Lung (tissue), 12 donors: ENCODE results near the gene KRTAP10-5. TPM values are rescaled to one million over a fixed set of nuclear protein-coding genes. Genes with fewer than 3 reads are reported as not detected.
"Not testable (repeated sequence)": the region's sequence is repeated elsewhere in the genome, so short reads cannot be mapped to it uniquely, and the experiment has no call there.

ENCODE experiments used
- ATAC-seq: fragments of 200-7000 bp; cut with Tn5 transposase; one replicate; pipeline ENCODE4 v1.9.1; 2020; ENCODE audit warnings: moderate number of reproducible peaks; ENCODE audit not compliant: insufficient read depth, low FRiP score
- DNase-seq, 3 donors: peaks; one replicate each; pipeline ENCODE4 v3.0.0-alpha.2; 2013 to 2017
- H3K27ac ChIP-seq, 2 donors: one replicate each; pipeline ENCODE4 v1.5.1; 2013; ENCODE audit warnings: mild to moderate bottlenecking in 2 of 2, moderate library complexity in 2 of 2, control low read depth in 1 of 2, inconsistent platforms in 1 of 2, low read depth in 1 of 2, low read length in 1 of 2
- H3K27me3 ChIP-seq, 3 donors: one replicate each; pipeline ENCODE4 v1.5.1; 2013; ENCODE audit warnings: low read length in 2 of 3; ENCODE audit not compliant: control insufficient read depth in 3 of 3, insufficient read depth in 3 of 3
- H3K36me3 ChIP-seq, 4 donors: one replicate each; pipeline ENCODE4 v1.5.1; 2013; ENCODE audit warnings: low read length in 4 of 4, mild to moderate bottlenecking in 1 of 4, moderate library complexity in 1 of 4; ENCODE audit not compliant: control insufficient read depth in 4 of 4, insufficient read depth in 4 of 4
- H3K4me1 ChIP-seq, 5 donors: one replicate each; pipeline ENCODE4 v1.5.1; 2013; ENCODE audit warnings: low read length in 5 of 5, mild to moderate bottlenecking in 2 of 5, moderate library complexity in 1 of 5; ENCODE audit not compliant: control insufficient read depth in 5 of 5, insufficient read depth in 5 of 5
- H3K4me3 ChIP-seq: one replicate; pipeline ENCODE4 v1.5.1; 2013; ENCODE audit warnings: mild to moderate bottlenecking, control low read depth, moderate library complexity
- H3K9ac ChIP-seq, 2 donors: one replicate each; pipeline ENCODE4 v1.5.1; 2013; ENCODE audit warnings: low read length in 2 of 2, control low read depth in 1 of 2; ENCODE audit not compliant: insufficient read depth in 1 of 2
- H3K9me3 ChIP-seq, 4 donors: one replicate each; pipeline ENCODE4 v1.5.1; 2013; ENCODE audit warnings: low read length in 3 of 4, mild to moderate bottlenecking in 1 of 4, moderate library complexity in 1 of 4; ENCODE audit not compliant: control insufficient read depth in 4 of 4, insufficient read depth in 3 of 4
- CTCF ChIP-seq: IDR thresholded peaks from 2 replicates; pipeline ENCODE4 v1.5.1; 2012; ENCODE audit warnings: mild to moderate bottlenecking; ENCODE audit errors: control extremely low read depth, extremely low read depth
- WGBS, 2 donors: extraction: QIAGEN DNeasy Blood & Tissue Kit; methylation state at CpG; one replicate each; pipeline ENCODE4 v1.1.7; 2013; 5-methylcytosine and 5-hydroxymethylcytosine counted together
- polyA plus RNA-seq, 2 donors: library from polyadenylated mRNA; stranded (reverse); fragments of 200-250 nt; gene quantifications; one replicate each; pipeline ENCODE4 v1.2.1, GENCODE V29; 2013
- total RNA-seq, 2 donors: library from RNA; depleted of rRNA in 1 of 2; stranded (reverse); fragments of >200 nt in 1 of 2; gene quantifications; one replicate each; pipeline ENCODE4 v1.2.1, GENCODE V29; 2014 to 2021
- donor health status: control.
- donor health status: control.
- donor health status: Bipolar disorder and iron deficiency.
- donor health status: healthy.
- donor health status: DM: yes; HTN: yes; CAD: no.

KRTAP10-5 gene
- total and polyA plus RNA-seq, 4 donors: not detected

DNA sequence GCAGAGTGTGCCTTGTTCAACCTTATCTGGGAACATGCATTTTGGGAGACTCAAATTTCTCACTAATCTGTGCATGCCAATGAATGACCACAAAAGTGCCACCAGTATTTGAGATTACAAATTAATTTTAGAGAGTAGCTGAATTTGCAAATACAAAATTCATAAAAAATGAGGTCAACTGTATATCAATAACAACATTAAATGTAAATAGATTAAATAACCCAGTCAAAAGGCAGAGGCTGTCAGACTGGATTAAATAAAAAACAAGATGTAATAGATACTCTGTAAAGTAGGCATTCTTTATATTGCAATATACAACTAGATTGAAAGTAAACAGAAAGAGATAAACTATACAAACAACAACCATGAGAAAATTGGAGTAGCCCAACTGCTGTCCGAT, 16.3 kb downstream of the KRTAP10-5 start:
- DNase-seq (no peak), ATAC-seq (no peak)
- Histone ChIP-seq H3K4me3 (no peak overlapping the region), H3K9ac (no peak overlapping the region), H3K4me1 (no peaks in the 10 kb centered on the region), H3K27ac (no peak overlapping the region), H3K36me3 (no peaks in the 10 kb centered on the region), H3K27me3 (no peaks in the 10 kb centered on the region), H3K9me3 (peaks cover 0 to 5% (median 0%) of the 10 kb centered on the region in 4 donors)
- TF ChIP-seq CTCF: no peak
- 94 to 96% methylated on average over 1 of the region's 1 CpG for WGBS, 2 donors

GRCh38 chr21:44558695-44559094, 21.7 kb downstream of the KRTAP10-5 start, which contains the start of gene KRTAP10-3:
Gene KRTAP10-3, minus strand, starts transcription at chr21:44558795. Its CDS starts 80 bp downstream, at chr21:44558715.
- Histone ChIP-seq H3K4me1 (no peaks in the 10 kb centered on the region), H3K36me3 (no peaks in the 10 kb centered on the region), H3K27ac (no peak within 1 kb of the TSS), H3K9ac (no peak within 1 kb of the TSS), H3K9me3 (no peaks in the 10 kb centered on the region), H3K4me3 (no peak within 1 kb of the TSS), H3K27me3 (peaks cover 0 to 7% (median 2%) of the 10 kb centered on the region in 3 donors)
- 72 to 76% methylated on average over 5 of the region's 5 CpGs for WGBS, 2 donors
- no peak for ATAC-seq
- DNase-seq: no peak
- TF ChIP-seq CTCF: no peak

DNA sequence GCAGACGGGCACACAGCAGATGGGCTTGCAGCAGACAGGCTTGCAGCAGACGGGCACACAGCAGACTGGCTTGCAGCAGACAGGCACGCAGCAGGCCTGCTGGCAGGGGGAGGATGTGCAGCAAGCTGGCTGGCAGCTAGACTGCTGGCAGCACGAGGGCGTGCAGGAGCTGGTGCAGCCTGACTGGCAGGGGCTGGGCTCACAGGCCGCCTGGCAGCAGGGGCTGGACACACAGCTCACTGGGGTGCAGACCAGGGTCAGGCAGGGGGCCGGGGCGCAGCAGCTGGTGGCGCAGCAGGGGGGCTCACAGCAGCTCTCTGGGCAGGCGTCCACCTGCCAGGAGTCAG, 22.1 kb downstream of the KRTAP10-5 start:
- 75 to 84% methylated on average over 6 to 10 of the region's 10 CpGs for WGBS, 2 donors
- not testable (repeated sequence) for ATAC-seq, H3K27ac ChIP-seq, H3K9me3 ChIP-seq, H3K27me3 ChIP-seq, DNase-seq, H3K36me3 ChIP-seq, H3K4me1 ChIP-seq, H3K9ac ChIP-seq, H3K4me3 ChIP-seq

- H3K27me3 ChIP-seq: peaks cover 0 to 7% (median 2%) of the 10 kb centered on the region in 3 donors
- H3K4me3 ChIP-seq: no peak overlapping the region
- no peaks in the 10 kb centered on the region for H3K4me1 ChIP-seq
- H3K9ac ChIP-seq: no peak overlapping the region
- ATAC-seq (no peak), DNase-seq (no peak)
- H3K9me3 ChIP-seq: no peaks in the 10 kb centered on the region
- no peak overlapping the region for H3K27ac ChIP-seq
- no peak for TF ChIP-seq CTCF
- H3K36me3 ChIP-seq: no peaks in the 10 kb centered on the region
- 59 to 63% methylated on average over 30 of the region's 30 CpGs for WGBS, 2 donors
Observed at GRCh38 chr21:44557491-44558328, 22.7 kb downstream of the KRTAP10-5 start.
